Upper lobe of left lung (tissue), 6 donors: Measurements from ENCODE around the gene DISP3. TPM values are rescaled to one million over a fixed set of nuclear protein-coding genes. Genes with fewer than 3 reads are reported as not detected.

Experiments used
- ATAC-seq, 2 donors: fragments of 200-7000 bp; cut with Tn5 transposase; one replicate each; pipeline ENCODE4 v1.9.1; 2022; ENCODE audit warnings: mild to moderate bottlenecking in 2 of 2, moderate library complexity in 2 of 2; ENCODE audit not compliant: low FRiP score in 2 of 2
- DNase-seq, 2 donors: peaks; one replicate each; pipeline ENCODE4 v3.0.0-alpha.2; 2019 to 2020
- H3K27ac ChIP-seq, 4 donors: fragments of 200-600 bp; sonication (generic); one replicate each; pipeline ENCODE4 v1.5.1; 2016 to 2019
- H3K27me3 ChIP-seq, 4 donors: fragments of 200-600 bp; sonication (generic); one replicate each; pipeline ENCODE4 v1.5.1; 2017 to 2019
- H3K36me3 ChIP-seq, 4 donors: fragments of 200-600 bp; sonication (generic); one replicate each; pipeline ENCODE4 v1.5.1; 2016 to 2019
- H3K4me1 ChIP-seq, 4 donors: fragments of 200-600 bp; sonication (generic); one replicate each; pipeline ENCODE4 v1.5.1; 2018 to 2019
- H3K4me3 ChIP-seq, 4 donors: fragments of 200-600 bp; sonication (generic); one replicate each; pipeline ENCODE4 v1.5.1; 2017 to 2019; ENCODE audit warnings: mild to moderate bottlenecking in 2 of 4, moderate library complexity in 1 of 4
- H3K9me3 ChIP-seq, 4 donors: fragments of 200-600 bp; sonication (generic); one replicate each; pipeline ENCODE4 v1.5.1; 2018 to 2019
- CTCF ChIP-seq, 6 experiments: fragments of 450-650 bp in 4 of 6; fragments of 200-600 bp in 2 of 6; sonication (generic) in 2 of 6; IDR thresholded peaks; one replicate each; pipeline ENCODE4 v1.5.1; 2016 to 2019; ENCODE audit warnings: antibody characterized with exemption in 6 of 6
- EP300 ChIP-seq, 4 donors: sonication (generic); formaldehyde crosslinking; IDR thresholded peaks; one replicate each; pipeline ENCODE4 v1.5.1; 2017; ENCODE audit warnings: antibody characterized with exemption in 4 of 4, control low read depth in 2 of 4
- POLR2A ChIP-seq, 4 donors: fragments of 450-650 bp; IDR thresholded peaks; one replicate each; pipeline ENCODE4 v1.5.1; 2016 to 2017; ENCODE audit warnings: antibody characterized with exemption in 4 of 4, mild to moderate bottlenecking in 2 of 4
- POLR2AphosphoS5 ChIP-seq, 2 donors: sonication (generic); formaldehyde crosslinking; IDR thresholded peaks; one replicate each; pipeline ENCODE4 v1.5.1; 2017; ENCODE audit warnings: antibody characterized with exemption in 2 of 2
- WGBS, 2 donors: methylation state at CpG; one replicate each; pipeline ENCODE4 v1.1.5; 2017 to 2018; 5-methylcytosine and 5-hydroxymethylcytosine counted together
- total RNA-seq, 6 donors: library from RNA; depleted of rRNA in 4 of 6; stranded (reverse); fragments of >200 nt in 4 of 6; gene quantifications; one replicate each; pipeline versions ENCODE4 v1.1.0 to v1.2.1, GENCODE V29; 2016 to 2021
- donor health status: DM: no; HTN: no; CAD: no; lungs with moderate emphysema.
- donor health status: DM: no; HTN: yes; CAD: no; lungs with severe emphysema.

DISP3 gene
- total RNA-seq, 6 donors from 2014 or later = 0.07 to 0.79 (median 0.09) TPM; not detected in 3

DNA sequence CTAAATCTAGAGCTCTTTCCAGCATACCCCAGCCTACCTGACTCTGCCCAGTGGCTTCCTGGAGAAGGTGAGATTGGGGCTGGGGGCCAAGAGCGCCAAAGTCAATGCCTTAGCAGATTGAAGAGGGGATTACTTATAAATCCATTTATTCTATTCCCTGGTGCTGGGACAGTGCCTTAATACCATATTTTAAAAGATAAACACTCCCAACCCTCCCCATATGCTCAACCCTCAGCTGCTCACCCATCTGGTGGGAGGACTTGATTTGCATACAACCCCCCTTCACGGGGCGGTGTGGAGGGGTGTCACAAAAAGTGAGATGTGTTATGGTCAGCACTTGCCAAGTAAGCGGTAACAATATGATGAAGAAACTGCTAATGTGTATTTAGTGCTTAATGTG is 3.2 kb upstream of the DISP3 start:
- H3K27me3 ChIP-seq = peaks cover 0 to 22% (median 10%) of the 10 kb centered on the region in 4 donors
- no peak overlapping the region for H3K27ac ChIP-seq
- peaks cover 12 to 20% (median 18%) of the 10 kb centered on the region in 4 donors for H3K4me1 ChIP-seq
- no peak for TF ChIP-seq EP300 (IDR thresholded peaks at IDR 0.05)
- no peak for TF ChIP-seq POLR2AphosphoS5 (IDR thresholded peaks at IDR 0.05)
- WGBS, 2 donors = 73 to 81% methylated on average over 4 of the region's 4 CpGs
- no peak overlapping the region for H3K4me3 ChIP-seq
- no peaks in the 10 kb centered on the region for H3K36me3 ChIP-seq
- H3K9me3 ChIP-seq = no peaks in the 10 kb centered on the region
- DNase-seq = no peak
- ATAC-seq = no peak

GRCh38 chr1:11479375-11479979 is 522 bp downstream of the DISP3 start:
- Histone ChIP-seq H3K4me1 (peaks cover 12 to 20% (median 18%) of the 10 kb centered on the region in 4 donors), H3K9me3 (no peaks in the 10 kb centered on the region), H3K27ac (no peak overlapping the region), H3K4me3 (peak overlapping the region; percentile 39 to 70 (median 51)), H3K36me3 (no peaks in the 10 kb centered on the region), H3K27me3 (peaks cover 0 to 23% (median 11%) of the 10 kb centered on the region in 4 donors)
- ATAC-seq (no peak), DNase-seq (no peak)
- WGBS, 2 donors = 1 to 3% methylated on average over 23 to 34 of the region's 52 CpGs
- no peak for TF ChIP-seq CTCF (IDR thresholded peaks at IDR 0.05)
- TF ChIP-seq EP300 (IDR thresholded peaks at IDR 0.05) = no peak
- TF ChIP-seq POLR2AphosphoS5 (IDR thresholded peaks at IDR 0.05) = no peak
- TF ChIP-seq POLR2A (IDR thresholded peaks at IDR 0.05) = no peak

DNA sequence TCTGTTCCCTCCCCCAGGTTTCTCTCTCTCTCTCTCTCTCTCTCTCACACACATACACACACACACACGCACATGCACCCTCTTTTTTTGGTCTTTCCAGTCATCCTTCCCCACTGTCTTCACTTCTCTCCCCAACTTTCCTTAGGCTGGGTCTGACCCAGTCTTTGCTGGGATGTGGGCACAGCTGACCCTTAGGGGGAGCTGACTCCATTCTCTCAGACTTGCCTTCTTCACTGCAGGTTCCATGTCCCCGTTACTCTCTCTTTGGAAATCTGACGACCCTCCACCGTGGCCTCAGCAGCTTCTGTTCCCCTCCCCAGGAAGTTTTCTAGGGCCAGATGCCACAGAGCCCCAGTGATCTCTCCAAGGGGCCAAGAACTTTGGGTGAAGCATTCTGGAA is 2.1 kb downstream of the DISP3 start:
- Histone ChIP-seq H3K27me3 (peaks cover 0 to 23% (median 11%) of the 10 kb centered on the region in 4 donors), H3K27ac (no peak overlapping the region), H3K4me3 (no peak overlapping the region), H3K4me1 (peaks cover 12 to 20% (median 18%) of the 10 kb centered on the region in 4 donors), H3K9me3 (no peaks in the 10 kb centered on the region), H3K36me3 (no peaks in the 10 kb centered on the region)
- WGBS, 2 donors = 27 to 31% methylated on average over 4 of the region's 4 CpGs
- ATAC-seq (no peak), DNase-seq (no peak)
- TF ChIP-seq POLR2A (IDR thresholded peaks at IDR 0.05) (no peak), EP300 (IDR thresholded peaks at IDR 0.05) (no peak), CTCF (IDR thresholded peaks at IDR 0.05) (no peak)

DNA sequence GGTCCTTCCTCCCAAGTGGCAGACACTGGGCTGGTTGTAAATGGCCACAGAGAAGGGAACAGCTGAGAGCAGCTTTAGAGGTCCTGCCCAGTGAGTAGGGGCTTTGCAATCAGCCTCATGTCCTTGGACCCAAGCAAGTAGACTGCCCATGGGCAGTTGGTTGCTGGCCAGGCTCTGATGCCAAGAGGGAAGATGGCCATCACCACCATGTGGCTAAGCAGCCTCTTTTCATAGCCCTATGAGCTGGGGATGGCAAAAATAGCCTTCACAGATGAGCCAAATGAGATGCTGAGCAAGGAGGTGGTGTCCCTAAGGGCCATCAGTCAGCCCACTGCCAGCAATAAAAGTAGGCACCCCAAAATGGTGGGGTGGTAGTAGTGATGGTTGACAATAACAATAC is 3.2 kb downstream of the DISP3 start:
- Histone ChIP-seq H3K4me1 (peaks cover 12 to 20% (median 18%) of the 10 kb centered on the region in 4 donors), H3K36me3 (no peaks in the 10 kb centered on the region), H3K27me3 (peaks cover 0 to 23% (median 11%) of the 10 kb centered on the region in 4 donors), H3K27ac (no peak overlapping the region), H3K9me3 (no peaks in the 10 kb centered on the region), H3K4me3 (no peak overlapping the region)
- TF ChIP-seq CTCF (IDR thresholded peaks at IDR 0.05) = no peak
- no peak for TF ChIP-seq EP300 (IDR thresholded peaks at IDR 0.05)
- TF ChIP-seq POLR2A (IDR thresholded peaks at IDR 0.05) = no peak
- no peak for TF ChIP-seq POLR2AphosphoS5 (IDR thresholded peaks at IDR 0.05)
- ATAC-seq = no peak
- DNase-seq = no peak

DNA sequence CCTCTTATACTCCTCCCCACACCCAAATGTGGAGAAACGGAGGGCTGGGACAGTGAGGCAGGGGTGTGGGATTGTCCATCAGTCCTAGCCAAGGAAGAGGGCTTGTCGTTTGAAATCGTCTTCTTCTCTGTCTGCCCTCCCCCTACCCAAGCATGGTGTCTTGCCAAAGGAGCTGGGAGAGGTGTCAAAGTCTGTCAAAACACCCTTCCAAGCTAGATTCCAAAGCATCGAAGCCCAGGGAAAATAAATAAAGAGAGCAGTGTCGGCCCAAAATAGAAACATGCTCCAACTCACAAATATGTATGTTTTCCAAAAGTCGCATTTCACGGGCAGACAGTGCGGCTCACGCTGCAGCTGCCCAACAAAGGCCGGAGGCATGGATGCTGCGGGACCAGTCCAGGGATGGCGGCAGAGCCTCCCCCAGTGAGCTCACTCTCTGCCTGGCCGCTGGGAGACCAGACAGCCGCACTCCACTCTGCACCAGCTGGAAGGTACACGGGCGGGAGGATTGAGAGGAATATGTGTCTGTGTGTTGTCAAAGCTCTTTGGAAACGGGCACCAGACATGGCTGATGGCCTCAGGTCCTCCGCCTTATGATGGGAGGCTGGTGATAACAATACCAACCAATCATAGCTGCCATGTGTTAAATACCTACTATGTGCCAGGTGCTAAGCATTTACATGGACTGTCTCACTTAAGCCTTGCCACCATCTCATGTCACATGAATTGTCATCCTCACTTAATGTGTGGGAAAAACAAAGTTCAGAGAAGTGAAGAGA is 3.9 kb downstream of the DISP3 start:
- TF ChIP-seq POLR2A (IDR thresholded peaks at IDR 0.05) (no peak), POLR2AphosphoS5 (IDR thresholded peaks at IDR 0.05) (no peak), CTCF (IDR thresholded peaks at IDR 0.05) (no peak), EP300 (IDR thresholded peaks at IDR 0.05) (no peak)
- no peaks in the 10 kb centered on the region for H3K36me3 ChIP-seq
- H3K27ac ChIP-seq = no peak overlapping the region
- no peaks in the 10 kb centered on the region for H3K9me3 ChIP-seq
- peaks cover 0 to 23% (median 11%) of the 10 kb centered on the region in 4 donors for H3K27me3 ChIP-seq
- ATAC-seq (no peak), DNase-seq (peak in 1 of 2 donors; percentile 48)
- 71 to 75% methylated on average over 14 to 18 of the region's 18 CpGs for WGBS, 2 donors
- H3K4me1 ChIP-seq = peaks cover 12 to 20% (median 18%) of the 10 kb centered on the region in 4 donors
- no peak overlapping the region for H3K4me3 ChIP-seq
